ENCODE results near the gene IDI1.

IDI1 gene

DNA sequence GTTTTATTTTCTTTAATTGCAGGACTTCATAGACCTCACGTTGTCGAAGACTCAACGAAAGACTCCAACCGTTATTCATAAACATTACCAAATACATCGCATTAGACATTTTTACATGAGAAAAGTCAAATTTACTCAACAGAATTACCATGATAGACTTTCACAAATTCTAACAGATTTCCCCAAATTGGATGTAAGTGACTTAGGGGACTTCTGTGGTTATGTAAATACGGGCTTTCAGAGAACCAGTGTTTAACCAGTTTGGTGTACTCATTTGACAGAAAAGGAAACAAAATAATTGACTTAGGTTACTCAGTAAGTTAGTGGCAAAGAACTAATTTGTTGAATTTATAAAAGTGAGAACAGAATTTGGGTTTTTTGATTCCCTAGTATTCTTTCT is 56.5 kb downstream of the IDI1 start:
- no peak for DNase-seq

GRCh38 chr10:990808-991207 is 58.1 kb downstream of the IDI1 start:
- no peak for DNase-seq

Data from RPMI8226 (cell line).